HG02943 (cell line): ENCODE measurements around the gene CDH11.

Source experiments
- ATAC-seq: cut with Tn5 transposase; IDR thresholded peaks from one replicate; pipeline ENCODE4 v1.9.1; 2021; ENCODE audit warnings: mild to moderate bottlenecking, low read depth, moderate library complexity; ENCODE audit not compliant: unreplicated experiment

Gene CDH11

DNA sequence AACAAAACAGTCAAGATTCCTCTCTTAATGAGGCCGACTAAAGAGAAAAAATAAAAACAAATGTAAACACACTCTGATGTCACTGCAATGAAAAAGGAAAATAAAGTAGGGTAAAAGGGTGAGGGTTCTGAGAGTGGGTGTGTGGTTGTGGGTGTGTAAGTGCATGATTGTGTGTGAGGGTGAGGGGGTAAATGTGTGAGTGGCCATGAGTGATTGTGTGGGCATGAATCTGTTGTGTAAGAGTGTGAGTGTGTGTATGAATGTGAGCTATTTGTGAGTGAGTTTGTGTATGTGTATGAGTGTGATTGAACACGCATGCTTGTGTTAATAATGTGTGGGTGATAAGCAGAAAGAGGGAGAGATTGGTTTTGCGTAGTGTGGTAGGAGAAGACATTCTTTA, 132.8 kb downstream of the CDH11 start:
- ATAC-seq, result no peak

- ATAC-seq, result no peak
Observed at GRCh38 chr16:64983963-64984362, 137.9 kb downstream of the CDH11 start.

DNA sequence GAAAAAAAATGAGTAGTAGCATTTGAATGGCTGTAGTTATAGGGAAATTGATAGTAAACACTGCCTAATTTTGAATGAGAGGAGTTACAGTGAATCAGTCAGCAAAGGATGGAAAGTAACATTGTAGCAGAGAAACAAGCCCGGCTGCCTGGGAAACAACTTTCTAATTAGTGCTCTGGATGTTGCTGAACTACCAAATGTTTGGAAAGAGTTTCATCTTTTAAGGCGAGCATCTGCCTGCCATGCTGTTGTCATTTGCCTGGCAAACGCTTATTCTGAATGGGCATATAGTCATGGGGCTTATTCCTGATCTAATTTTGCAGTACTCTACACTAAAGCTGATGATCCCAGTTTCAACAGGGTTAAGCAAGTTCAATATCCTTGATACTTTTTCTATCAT, 138.6 kb downstream of the CDH11 start:
- no peak for ATAC-seq

GRCh38 chr16:64982581-64982980, 139.3 kb downstream of the CDH11 start:
- ATAC-seq, result no peak

DNA sequence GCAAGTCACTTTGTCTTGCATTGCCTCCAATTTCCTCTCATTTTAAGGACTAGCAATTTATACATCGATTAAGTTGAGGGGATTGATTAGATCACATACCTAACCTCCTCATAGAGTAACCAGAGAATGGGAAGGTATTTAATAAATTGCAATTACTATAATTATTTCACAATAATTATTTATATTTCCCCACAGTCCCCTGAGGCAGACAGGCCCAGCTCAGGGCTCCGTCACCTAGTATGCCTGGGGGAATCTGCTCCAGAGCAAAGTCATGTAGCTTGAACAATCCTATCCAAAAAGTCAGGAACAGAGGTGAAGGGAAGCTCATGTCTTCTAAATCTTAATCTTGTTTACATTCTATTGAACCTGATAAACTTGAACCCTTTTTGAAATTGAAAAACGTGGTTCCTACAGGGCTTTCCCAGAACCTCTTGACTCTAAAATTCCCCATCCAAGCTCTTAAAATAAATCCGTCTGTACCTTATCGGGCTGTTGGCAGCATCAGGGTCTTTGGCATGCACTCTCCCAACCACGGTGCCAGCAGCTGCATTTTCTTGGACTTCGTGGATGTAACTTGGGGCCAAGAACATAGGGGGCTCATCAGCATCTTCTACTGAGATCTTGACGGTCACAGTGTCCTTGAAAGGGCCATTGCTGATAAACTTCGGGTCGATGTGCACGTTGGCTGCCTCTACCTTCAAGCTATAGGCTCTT, 140.1 kb downstream of the CDH11 start:
- ATAC-seq, result no peak

DNA sequence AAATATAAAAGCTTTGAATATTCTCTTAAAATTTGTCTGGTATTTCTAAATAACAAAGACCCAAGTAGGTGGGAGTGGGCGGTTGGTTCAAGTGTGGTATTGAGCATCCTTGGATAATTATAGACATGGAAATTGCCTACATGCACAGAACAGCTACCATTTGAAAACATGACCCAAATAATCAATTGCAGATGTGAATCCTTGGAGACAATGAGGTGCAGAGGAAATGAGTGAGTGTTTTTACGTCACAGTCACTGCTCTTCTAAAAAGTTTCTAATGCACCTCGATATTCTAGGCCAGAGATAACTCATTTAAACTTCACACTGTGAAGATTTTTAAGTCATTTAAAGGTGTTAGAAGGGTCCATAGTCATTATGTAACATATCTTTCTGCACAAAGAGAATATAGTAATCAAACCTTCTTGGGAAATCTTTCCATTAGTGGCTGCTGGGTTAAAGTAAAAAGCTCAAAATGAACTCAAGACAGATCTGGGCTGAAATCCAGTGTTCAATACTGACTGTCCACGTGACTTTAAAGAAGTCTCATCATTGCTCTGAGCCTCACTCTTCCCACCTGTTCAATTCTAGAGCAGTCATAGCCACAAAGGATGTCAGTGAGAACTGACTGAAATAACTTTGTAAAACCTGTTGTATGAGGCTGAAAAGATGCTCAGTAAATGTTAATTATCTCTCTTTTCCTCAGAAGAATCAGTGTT, 144.5 kb downstream of the CDH11 start:
- ATAC-seq, result no peak

- no peak for ATAC-seq
Observed at GRCh38 chr16:64975821-64976220, 146.0 kb downstream of the CDH11 start.

DNA sequence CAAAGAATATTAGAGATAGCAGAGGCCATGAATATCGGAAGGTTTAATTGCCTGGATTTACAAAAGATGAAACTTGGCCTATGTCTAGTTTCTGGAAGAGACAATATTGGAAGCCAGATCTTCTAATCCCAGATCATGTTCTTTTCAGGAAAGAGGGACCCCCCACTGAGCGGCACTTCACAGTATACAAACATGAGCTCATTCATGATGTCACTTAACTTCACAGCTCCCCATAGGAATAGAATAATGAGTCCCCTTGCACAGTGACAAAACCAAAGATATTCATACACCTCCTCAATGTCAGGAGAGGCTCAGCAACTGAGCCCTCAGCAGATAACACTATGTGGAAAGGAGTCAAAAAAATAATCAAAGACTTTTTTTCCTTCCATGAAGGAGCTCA, 147.5 kb downstream of the CDH11 start:
- no peak for ATAC-seq

DNA sequence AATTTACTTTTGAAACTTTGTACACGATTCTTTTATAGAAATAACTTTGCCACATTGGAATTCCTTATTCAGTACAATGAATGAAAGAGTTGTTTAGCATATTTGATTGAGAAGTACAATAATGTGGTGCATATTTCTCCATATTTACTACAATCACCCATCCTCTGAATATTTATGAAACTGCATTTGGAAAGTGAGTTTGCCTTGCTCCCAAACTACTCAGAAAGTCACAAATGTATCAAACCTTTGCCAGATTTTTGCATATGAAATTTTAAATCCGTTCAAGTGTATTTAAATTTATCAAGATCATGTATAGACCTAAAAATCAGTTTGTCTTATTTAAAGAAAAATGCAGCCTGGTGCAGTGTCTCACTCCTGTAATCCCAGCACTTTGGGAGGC, 148.7 kb downstream of the CDH11 start:
- no peak for ATAC-seq

DNA sequence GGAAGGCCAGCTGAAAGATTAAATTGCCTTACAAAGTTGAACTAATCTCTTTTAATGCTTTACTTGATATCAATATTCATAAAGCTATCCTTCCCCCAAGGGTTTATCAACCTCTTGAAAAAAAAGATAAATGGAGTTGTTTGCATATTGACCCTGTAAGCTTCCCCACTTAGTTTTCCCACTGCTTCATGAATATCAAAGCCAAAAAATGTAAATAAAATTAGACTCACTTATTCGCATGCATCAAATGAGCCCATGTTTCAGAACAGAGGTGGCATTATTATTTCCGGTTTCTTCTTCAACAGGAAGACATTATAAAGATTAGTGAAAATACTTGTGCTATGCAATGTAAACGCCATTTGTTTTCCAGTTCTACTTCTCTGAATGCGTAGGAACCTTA, 150.7 kb downstream of the CDH11 start:
- no peak for ATAC-seq

- no peak for ATAC-seq
Observed at GRCh38 chr16:64969221-64969620, 152.6 kb downstream of the CDH11 start.

DNA sequence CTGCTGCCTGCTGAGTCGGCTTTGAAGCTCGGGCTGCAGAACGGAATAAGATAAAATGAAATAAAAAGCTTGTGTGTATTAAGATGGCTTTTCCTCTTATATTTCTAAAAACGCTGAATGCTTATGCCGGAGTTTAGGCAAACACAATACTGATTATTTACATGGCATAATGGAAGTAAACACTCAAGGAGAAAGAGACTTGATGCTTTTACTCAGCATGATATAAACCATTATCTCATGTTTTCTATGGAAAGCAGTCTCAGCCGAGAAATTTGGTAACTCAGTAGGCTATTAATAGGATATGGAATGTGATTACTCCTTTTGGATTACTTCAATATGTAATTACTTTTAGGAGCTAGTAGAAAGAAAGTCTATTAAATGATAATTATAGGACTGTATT, 153.3 kb downstream of the CDH11 start:
- no peak for ATAC-seq

DNA sequence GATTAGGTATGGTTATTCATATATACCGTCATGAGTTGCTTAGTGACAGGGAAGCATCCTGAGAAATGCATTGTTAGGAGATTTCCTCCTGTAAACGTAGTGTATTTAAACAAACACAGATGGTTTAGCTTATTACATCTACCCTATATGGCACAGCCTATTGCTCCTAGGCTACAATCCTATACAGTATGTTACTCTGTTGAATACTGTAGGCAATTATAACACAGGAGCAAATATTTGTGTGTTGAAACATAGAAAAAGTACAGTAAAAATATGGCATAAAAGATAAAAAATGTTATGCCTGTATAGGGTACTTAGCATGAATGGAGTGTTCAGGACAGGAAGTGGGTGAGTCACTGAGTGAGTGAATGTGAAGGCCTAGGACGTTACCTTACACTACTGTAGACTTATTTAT, 157.7 kb downstream of the CDH11 start:
- no peak for ATAC-seq

DNA sequence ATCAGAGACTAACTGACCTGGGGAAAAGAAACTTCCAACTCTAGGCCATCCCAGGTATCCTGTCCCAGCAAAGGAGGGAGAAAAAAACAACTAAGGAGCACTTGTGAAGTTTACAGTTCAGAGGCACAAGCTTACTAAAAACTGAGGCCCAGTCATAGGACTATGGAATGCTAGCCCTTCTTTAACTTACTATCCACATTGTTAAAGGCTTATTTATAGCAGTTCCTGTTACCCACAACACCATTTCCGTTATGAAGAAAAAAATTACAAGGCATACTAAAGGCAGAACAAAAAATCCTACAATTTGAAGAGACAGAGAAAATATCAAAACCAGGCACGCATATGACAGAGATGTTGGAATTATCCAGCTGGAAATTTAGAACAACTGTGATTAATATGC, 159.1 kb downstream of the CDH11 start:
- no peak for ATAC-seq

DNA sequence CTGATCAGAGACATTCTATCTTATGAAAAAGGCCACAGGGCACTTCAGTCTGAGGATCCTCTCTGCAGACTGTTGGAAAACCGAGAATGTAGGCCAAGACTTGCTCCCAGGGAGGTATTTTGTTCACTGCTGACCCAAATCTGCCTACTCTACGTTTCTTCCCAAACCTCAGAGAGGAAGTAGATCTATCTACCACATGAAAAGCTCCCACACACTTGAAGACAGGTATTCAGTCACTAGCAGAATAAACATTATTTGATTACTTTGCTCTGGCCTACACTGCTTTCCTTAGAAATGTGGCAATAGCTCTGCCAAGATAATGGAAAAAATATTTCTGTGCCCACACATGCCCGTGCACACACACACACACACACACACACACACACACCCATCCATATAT, 164.6 kb downstream of the CDH11 start:
- ATAC-seq, result no peak

DNA sequence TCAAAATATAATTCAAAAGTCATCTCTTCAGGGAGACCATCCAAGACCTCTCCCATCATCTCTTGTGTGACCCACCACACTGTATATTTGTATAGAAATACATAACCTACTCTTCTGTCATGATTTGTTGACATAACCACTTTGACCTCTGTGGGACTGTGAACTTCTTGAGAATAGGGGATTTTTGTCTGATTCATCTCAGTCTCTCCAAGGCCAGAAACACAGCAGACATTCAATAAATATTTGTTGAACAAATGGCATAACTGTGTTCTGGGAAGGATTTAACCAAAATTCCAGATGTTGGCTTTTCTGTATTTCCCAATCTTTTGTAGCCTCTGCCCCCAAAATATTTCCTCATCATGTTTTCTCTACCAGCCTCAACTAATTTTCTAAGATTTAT, 169.7 kb downstream of the CDH11 start:
- ATAC-seq, result no peak

DNA sequence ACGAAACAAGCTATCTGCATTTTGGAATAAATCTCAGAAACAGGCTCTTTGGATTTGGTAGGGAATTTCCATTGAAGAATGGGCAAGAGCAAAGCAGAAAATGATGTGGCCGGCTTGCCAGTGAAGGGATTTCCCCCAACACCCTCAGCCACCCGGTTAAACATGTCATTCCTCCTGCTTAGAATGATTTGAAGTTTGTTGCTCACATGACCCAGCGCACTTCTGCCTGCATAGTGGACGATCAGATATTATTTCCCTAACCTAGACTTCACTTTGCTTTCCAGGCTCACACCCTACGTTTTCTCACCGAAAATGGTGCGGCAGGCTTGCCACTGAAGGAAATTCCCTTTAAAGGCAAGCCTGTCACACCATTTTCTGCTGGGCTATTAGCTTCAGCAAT, 170.7 kb downstream of the CDH11 start:
- ATAC-seq, result no peak

- no peak for ATAC-seq
Observed at GRCh38 chr16:64950731-64951130, 171.1 kb downstream of the CDH11 start.

- ATAC-seq, result no peak
Observed at GRCh38 chr16:64950262-64950661, 171.6 kb downstream of the CDH11 start.

- no peak for ATAC-seq
Observed at GRCh38 chr16:64948056-64948455, 173.8 kb downstream of the CDH11 start.

DNA sequence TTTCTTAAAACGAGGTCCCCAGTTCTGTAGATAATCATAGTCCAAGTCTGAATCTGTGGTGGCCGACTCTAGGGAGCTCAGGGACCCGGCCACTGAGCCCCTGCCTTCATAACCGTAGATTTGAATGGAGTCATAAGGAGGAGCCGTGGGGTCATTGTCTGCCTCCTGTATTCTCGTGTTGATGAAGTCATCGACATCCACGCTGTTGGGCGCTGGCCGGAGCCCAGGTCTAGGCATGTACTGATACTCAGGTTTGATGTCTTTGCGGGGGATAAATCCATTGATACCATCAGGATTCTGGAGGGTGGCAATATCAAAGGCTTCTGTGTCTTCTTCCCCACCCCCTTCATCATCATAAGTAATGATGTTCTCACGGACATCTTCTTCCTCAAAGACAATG, 174.2 kb downstream of the CDH11 start:
- ATAC-seq, result no peak

GRCh38 chr16:64933885-64934284, 188.0 kb downstream of the CDH11 start:
- no peak for ATAC-seq
